SK-N-SH (cell line): ENCODE data around the gene TMEM62.
"Not testable (repeated sequence)": the region's sequence is repeated elsewhere in the genome, so short reads cannot be mapped to it uniquely, and the experiment has no call there.

Source experiments
- CHD2 ChIP-seq: fragments of 150-350 bp; IDR thresholded peaks from 2 replicates; pipeline ENCODE4 v1.6.1; 2018; ENCODE audit warnings: low read length; ENCODE audit not compliant: partially characterized antibody
- EP300 ChIP-seq, 2 experiments: IDR thresholded peaks; 2 replicates each; pipeline versions ENCODE4 v1.4.0 to v1.6.1; 2012; ENCODE audit warnings: borderline replicate concordance in 1 of 2, low read depth in 1 of 2, low read length in 1 of 2
- FOSL2 ChIP-seq: IDR thresholded peaks from 2 replicates; pipeline ENCODE4 v1.4.0; 2012; ENCODE audit warnings: low read depth, mild to moderate bottlenecking, moderate library complexity, borderline replicate concordance
- RCOR1 ChIP-seq: fragments of 150-350 bp; IDR thresholded peaks from 2 replicates; pipeline ENCODE4 v1.6.1; 2017; ENCODE audit warnings: antibody characterized with exemption, low read length
- RFX5 ChIP-seq: IDR thresholded peaks from 2 replicates; pipeline ENCODE4 v1.6.1; 2012; ENCODE audit warnings: mild to moderate bottlenecking, improper control_type of control experiment, low read length
- TAF1 ChIP-seq: IDR thresholded peaks from 2 replicates; pipeline ENCODE4 v1.6.1; 2012; ENCODE audit warnings: low read depth, mild to moderate bottlenecking, low read length, moderate library complexity, borderline replicate concordance
- TEAD4 ChIP-seq: IDR thresholded peaks from 2 replicates; pipeline ENCODE4 v1.4.0; 2012; ENCODE audit warnings: mild to moderate bottlenecking, borderline replicate concordance; ENCODE audit not compliant: insufficient read depth
- TF ChIP-seq, protein P1 (sequence below): fragments of 200-600 bp; sonication (generic); IDR thresholded peaks from 2 replicates; pipeline ENCODE4 v1.6.1; 2017; ENCODE audit warnings: antibody characterized with exemption, mild to moderate bottlenecking, moderate library complexity
- TF ChIP-seq, protein P2 (sequence below): fragments of 150-350 bp; IDR thresholded peaks from 2 replicates; pipeline ENCODE4 v1.6.1; 2017; ENCODE audit warnings: antibody characterized with exemption, low read length, low read depth, borderline replicate concordance
- TF ChIP-seq, protein P3 (sequence below): IDR thresholded peaks from 2 replicates; pipeline ENCODE4 v1.4.0; 2012; ENCODE audit warnings: low read depth

DNA sequence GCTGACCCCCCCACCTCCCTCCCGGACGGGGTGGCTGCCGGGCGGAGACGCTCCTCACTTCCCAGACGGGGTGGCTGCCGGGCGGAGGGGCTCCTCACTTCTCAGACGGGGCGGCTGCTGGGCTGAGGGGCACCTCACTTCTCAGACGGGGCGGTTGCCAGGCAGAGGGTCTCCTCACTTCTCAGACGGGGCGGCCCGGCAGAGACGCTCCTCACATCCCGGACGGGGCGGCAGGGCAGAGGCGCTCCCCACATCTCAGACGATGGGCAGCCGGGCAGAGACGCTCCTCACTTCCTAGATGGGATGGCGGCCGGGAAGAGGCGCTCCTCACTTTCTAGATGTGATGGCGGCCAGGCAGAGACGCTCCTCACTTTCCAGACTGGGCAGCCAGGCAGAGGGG, 33.9 kb downstream of the TMEM62 start:
- not testable (repeated sequence) for TF ChIP-seq RCOR1; FOSL2; TAF1; EP300 (IDR thresholded peaks at IDR 0.05; ENCODE audit: borderline replicate concordance in 1 of 2, low read depth in 1 of 2, low read length in 1 of 2); RFX5; CHD2; TEAD4
- TF ChIP-seq, protein P1, sequence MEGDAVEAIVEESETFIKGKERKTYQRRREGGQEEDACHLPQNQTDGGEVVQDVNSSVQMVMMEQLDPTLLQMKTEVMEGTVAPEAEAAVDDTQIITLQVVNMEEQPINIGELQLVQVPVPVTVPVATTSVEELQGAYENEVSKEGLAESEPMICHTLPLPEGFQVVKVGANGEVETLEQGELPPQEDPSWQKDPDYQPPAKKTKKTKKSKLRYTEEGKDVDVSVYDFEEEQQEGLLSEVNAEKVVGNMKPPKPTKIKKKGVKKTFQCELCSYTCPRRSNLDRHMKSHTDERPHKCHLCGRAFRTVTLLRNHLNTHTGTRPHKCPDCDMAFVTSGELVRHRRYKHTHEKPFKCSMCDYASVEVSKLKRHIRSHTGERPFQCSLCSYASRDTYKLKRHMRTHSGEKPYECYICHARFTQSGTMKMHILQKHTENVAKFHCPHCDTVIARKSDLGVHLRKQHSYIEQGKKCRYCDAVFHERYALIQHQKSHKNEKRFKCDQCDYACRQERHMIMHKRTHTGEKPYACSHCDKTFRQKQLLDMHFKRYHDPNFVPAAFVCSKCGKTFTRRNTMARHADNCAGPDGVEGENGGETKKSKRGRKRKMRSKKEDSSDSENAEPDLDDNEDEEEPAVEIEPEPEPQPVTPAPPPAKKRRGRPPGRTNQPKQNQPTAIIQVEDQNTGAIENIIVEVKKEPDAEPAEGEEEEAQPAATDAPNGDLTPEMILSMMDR: not testable (repeated sequence)
- TF ChIP-seq, protein P2, sequence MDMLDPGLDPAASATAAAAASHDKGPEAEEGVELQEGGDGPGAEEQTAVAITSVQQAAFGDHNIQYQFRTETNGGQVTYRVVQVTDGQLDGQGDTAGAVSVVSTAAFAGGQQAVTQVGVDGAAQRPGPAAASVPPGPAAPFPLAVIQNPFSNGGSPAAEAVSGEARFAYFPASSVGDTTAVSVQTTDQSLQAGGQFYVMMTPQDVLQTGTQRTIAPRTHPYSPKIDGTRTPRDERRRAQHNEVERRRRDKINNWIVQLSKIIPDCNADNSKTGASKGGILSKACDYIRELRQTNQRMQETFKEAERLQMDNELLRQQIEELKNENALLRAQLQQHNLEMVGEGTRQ: not testable (repeated sequence)
- TF ChIP-seq, protein P3, sequence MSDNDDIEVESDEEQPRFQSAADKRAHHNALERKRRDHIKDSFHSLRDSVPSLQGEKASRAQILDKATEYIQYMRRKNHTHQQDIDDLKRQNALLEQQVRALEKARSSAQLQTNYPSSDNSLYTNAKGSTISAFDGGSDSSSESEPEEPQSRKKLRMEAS: not testable (repeated sequence)
